ENCODE data around the gene NKX2-4.
"Not testable (repeated sequence)": the region's sequence is repeated elsewhere in the genome, so short reads cannot be mapped to it uniquely, and the experiment has no call there.

NKX2-4 gene

DNA sequence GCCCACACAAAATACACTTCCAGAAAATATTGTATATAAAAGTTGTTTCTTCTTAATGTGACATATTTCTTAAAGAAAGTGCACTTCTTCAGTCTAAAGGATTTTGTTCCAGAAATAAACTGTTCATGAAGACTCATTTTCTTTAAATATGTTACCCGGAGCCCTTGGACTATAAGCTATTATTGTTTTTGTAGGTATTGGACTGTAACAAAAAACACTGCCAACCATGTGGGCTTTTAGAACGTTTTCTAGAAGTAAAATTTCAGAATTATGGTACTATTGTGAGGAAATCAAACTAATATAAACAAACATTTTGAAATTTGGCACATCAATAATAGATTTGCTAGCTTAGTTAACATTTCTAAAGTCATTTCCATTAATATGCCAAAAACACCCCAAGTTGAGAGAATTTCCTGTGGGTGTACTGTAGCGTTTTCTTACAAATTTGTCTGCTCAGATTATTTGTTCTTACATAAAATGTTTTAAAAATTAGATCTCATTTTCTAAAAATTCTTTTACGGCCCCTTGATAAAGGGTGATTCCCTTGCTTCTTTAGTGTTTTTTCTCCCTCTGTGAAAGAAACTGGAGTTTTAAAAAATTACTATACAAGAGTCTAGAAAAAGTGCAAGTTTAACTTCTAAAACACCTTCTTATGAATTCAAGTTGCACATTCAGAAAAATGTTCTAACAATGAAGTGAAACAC lies 3.4 kb downstream of the NKX2-4 start:
- DNase-seq: no peak

GRCh38 chr20:21393166-21393565 lies 4.2 kb downstream of the NKX2-4 start:
- no peak for DNase-seq

DNA sequence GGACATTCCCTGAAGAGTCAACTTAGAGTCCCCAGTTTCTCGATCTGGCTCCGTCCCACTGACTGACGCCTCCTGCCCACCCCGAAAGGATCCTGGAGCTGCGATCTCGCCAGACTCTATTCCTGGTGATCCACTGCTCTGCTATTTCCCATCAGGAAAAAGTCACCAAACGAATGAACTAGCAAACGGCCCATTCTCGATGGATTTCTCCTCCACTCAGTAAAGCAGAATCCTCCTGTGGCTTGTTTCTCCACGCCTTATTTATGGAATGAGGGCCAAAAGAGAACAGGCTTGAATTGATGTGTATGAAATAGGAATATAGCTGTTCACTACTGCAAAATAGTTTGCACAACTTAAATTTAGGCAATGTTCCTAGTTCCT lies 5.4 kb downstream of the NKX2-4 start:
- no peak for DNase-seq

GRCh38 chr20:21391185-21391971 lies 5.9 kb downstream of the NKX2-4 start:
- no peak for DNase-seq

DNA sequence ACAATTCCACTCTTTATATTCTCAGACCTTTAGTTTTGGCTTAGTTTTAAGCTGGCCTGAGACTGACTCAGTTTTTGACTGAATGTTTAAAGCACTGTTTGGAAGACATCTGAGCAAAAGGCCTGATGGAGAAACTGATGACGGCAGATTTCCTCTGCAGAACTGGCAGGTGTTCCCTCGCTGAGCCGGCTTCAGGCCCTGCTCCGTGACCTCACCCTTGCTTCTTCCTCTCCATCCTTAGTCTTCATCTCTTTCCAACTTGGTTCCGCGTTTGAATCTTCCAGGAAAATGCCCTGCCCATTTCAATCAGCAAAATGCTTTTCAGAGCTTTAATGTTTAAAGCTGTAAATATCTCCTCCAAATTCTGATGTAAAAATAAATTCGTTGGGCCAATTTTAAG lies 6.6 kb downstream of the NKX2-4 start:
- no peak for DNase-seq

GRCh38 chr20:21389368-21389767 lies 8.0 kb downstream of the NKX2-4 start:
- no peak for DNase-seq

GRCh38 chr20:21388566-21388965 lies 8.8 kb downstream of the NKX2-4 start:
- DNase-seq: no peak

DNA sequence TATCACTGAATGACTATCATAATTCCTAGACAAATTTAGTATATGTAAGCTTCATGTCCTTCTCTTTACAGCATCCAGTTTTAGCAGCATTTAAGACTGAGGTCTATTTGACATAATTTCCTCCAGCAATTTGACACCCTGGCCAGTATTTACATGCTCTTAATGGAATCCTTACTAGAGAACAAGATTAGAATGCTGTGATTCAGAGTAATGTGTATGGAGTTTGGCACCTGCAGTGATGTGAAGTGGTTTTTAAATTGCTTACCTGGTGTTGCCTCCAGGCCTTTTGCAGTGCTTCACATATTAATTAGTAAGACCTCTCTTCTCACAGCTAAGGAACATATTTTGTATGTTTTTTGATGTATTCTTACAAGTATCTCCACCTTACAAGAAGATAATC lies 9.8 kb downstream of the NKX2-4 start:
- no peak for DNase-seq

- no peak for DNase-seq
Measured at GRCh38 chr20:21386111-21386510, 11.2 kb downstream of the NKX2-4 start.

DNA sequence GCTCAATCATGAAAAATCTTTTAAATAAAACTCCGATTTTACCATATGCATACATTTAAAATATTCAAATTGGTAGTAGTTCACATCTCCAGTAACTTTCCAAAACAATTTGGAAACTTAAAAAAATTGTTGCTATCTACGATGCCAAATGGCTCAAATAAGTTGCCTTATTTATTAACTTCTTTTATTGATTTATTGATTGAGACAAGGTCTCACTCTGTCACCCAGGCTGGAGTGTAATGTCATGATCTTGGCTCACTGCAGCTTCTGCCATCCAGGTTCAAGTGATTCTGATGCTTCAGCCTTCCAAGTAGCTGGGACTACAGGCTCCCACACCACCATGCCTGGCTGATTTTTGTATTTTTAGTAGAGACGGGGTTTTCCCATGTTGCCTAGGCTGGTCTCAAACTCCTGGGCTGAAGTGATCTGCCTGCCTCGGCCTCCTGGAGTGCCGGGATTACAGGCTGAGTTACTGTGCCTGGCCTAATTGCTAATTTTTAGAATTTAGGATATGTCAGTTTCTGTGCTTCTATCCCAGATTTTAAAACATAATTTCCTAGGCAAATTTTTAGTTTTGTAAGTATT lies 12.9 kb downstream of the NKX2-4 start:
- DNase-seq: no peak

GRCh38 chr20:21381619-21382018 lies 15.7 kb downstream of the NKX2-4 start:
- DNase-seq: no peak

DNA sequence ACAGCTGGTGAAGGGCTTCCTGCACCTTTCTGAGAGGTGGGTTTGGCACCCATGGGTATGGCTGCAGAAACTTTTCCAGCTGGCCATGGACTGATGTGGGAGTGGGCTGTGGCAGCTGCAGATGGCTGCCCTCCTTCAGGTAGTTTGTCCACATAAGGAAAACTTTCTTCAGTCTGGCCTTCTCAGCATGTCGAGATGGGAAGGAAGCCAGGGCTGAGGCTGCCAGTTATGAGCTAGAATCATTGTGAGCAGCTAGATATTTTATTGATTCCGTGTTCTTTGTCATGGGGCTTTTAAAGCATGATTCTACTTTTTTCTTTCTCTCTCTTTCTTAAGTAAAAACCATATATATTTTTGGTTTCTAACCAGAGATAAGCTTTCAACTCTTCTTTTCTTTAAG lies 16.6 kb downstream of the NKX2-4 start:
- no peak for DNase-seq

DNA sequence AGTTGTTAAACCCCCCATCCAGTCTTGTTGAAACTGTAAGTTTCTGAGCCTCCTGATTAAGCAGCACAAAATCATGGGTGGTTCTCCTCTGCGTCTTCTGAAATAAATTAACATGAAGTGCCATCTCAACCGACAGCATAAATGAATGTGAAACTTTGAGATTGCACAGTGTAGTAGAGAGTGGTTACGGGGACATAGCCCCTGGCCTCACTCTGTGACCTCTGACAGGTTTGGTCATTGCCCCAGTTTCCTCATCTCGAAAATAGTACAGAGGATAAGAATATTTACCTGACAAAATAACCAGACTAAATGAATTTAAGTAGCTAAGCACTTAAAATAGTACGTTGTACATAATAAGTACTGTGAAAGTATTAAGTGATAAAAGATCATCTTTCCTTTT lies 19.1 kb downstream of the NKX2-4 start:
- no peak for DNase-seq

- no peak for DNase-seq
Measured at GRCh38 chr20:21377701-21378100, 19.6 kb downstream of the NKX2-4 start.

DNA sequence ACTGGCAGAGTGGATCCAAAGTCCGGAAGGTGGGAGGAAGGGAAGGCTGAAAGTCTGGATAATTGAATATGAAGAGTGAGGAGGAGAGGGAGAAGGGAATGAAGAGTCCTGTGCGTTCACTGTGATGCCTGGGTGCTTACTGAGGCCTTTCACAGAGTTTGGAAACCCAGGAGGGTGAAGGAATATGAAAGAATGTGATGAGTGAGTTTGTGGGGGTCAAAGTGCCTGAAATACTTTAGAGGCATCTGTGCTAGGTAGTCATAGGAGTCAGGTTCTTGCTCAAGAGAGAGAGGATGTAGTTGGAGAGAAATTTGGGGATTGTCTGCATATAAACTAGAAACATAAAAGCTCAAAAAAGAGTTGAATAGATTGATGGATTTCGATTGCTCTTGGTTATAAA lies 20.7 kb downstream of the NKX2-4 start:
- DNase-seq: no peak

- DNase-seq: no peak
Measured at GRCh38 chr20:21373436-21373835, 23.9 kb downstream of the NKX2-4 start.

GRCh38 chr20:21372016-21372415 lies 25.3 kb downstream of the NKX2-4 start:
- DNase-seq: no peak

GRCh38 chr20:21371193-21371592 lies 26.1 kb downstream of the NKX2-4 start:
- DNase-seq: no peak

- DNase-seq: no peak
Measured at GRCh38 chr20:21368791-21369190, 28.5 kb downstream of the NKX2-4 start.

GRCh38 chr20:21366273-21366672 lies 31.1 kb downstream of the NKX2-4 start:
- DNase-seq: not testable (repeated sequence)

DNA sequence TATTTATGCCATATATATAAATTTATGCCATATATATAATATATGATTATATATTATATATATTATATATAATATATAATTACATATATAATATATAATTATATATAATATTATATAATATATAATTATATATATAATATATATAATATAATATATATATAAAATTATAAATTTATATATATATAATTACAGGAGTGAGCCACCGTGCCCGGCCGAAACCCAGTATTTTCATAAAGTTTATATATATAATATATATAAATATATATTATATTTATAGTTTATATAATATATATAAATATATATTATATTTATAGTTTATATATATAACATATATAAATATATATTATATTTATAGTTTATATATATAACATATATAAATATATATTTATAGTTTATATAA lies 31.6 kb downstream of the NKX2-4 start:
- no peak for DNase-seq

- no peak for DNase-seq
Measured at GRCh38 chr20:21364413-21364812, 32.9 kb downstream of the NKX2-4 start.

DNA sequence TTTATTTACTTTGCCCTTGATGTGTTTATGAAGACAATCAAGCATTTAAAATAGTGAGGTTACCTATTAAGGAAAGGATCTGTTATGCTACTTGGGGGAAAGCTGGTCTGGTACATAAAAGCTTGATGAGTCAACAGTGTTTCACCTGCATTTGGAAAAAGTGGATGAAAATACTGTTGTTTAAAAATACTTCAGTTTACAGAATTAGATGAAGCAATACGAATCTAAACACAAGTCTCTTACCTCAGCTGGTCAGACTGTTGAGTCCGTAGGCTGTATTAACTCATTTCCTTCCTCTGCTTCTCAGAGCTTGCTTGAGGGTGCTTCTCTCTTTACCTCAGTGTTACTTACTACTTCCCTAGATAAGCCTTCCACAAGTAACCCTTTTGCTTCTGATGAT lies 36.1 kb downstream of the NKX2-4 start:
- peak; percentile 80 for DNase-seq

DNA sequence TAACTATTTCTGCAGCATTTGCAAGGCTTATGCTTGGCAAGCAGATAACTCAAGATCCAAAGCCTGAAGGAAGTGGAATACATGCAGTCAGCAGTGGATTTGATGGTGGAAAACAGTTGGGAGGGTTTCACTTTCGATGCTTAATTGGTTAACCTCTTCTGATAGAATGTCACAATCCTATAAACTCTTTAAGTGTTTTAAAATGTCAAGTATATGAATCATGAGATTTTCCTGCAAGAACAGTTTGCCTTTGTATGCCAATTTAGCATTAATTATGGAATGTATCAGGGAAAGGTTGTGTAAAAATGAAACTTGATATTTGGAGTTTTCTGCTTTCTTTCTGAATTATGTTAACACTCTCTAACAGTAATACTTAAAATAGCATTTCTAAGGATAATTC lies 36.6 kb downstream of the NKX2-4 start:
- peak; percentile 85 for DNase-seq
